Midbrain (tissue), 1 donor: ENCODE data around the gene BACH2.
"Not testable (repeated sequence)": the region's sequence is repeated elsewhere in the genome, so short reads cannot be mapped to it uniquely, and the experiment has no call there.

Experiments used
- DNase-seq: peaks from one replicate; lab custom pipeline; 2025; lab: John Stamatoyannopoulos, UW

BACH2 gene

GRCh38 chr6:89890845-89891528 lies 405.7 kb downstream of the BACH2 start:
- DNase-seq = not testable (repeated sequence)

- no peak for DNase-seq
Measured at GRCh38 chr6:89888871-89889270, 407.8 kb downstream of the BACH2 start.

GRCh38 chr6:89888138-89888514 lies 408.5 kb downstream of the BACH2 start:
- DNase-seq = no peak

GRCh38 chr6:89887452-89888137 lies 409.0 kb downstream of the BACH2 start:
- no peak for DNase-seq

- no peak for DNase-seq
Measured at GRCh38 chr6:89886378-89887120, 410.1 kb downstream of the BACH2 start.
